NCI-H69 (cell line): ENCODE measurements around the gene PAK6.
A peak's percentile ranks its signal among the peaks of the same experiment; 100 is the strongest.

ENCODE experiments used
- DNase-seq: peaks from one replicate; lab custom pipeline; 2025; lab: John Stamatoyannopoulos, UW

The PAK6 gene

GRCh38 chr15:40241269-40242212 lies 2.7 kb downstream of the PAK6 start:
- DNase-seq = no peak

- DNase-seq = no peak
Measured at GRCh38 chr15:40242213-40242599, 3.3 kb downstream of the PAK6 start.

GRCh38 chr15:40242601-40243000 lies 3.7 kb downstream of the PAK6 start:
- DNase-seq = no peak

- peak; percentile 71 for DNase-seq
Measured at GRCh38 chr15:40243126-40243810, 4.4 kb downstream of the PAK6 start.

- DNase-seq = no peak
Measured at GRCh38 chr15:40244961-40245523, 6.2 kb downstream of the PAK6 start.

- no peak for DNase-seq
Measured at GRCh38 chr15:40245666-40246450, 7.0 kb downstream of the PAK6 start.

GRCh38 chr15:40246496-40247280 lies 7.8 kb downstream of the PAK6 start:
- no peak for DNase-seq

- no peak for DNase-seq
Measured at GRCh38 chr15:40247406-40247971, 8.6 kb downstream of the PAK6 start.

GRCh38 chr15:40248006-40248783 lies 9.3 kb downstream of the PAK6 start:
- peak; percentile 58 for DNase-seq

- DNase-seq = peak; percentile 53
Measured at GRCh38 chr15:40249477-40250303, 10.8 kb downstream of the PAK6 start.

GRCh38 chr15:40250304-40250656 lies 11.4 kb downstream of the PAK6 start:
- no peak for DNase-seq

- DNase-seq = no peak
Measured at GRCh38 chr15:40250771-40251483, 12.1 kb downstream of the PAK6 start.

- no peak for DNase-seq
Measured at GRCh38 chr15:40251486-40252140, 12.8 kb downstream of the PAK6 start.

GRCh38 chr15:40252141-40252437 lies 13.2 kb downstream of the PAK6 start:
- no peak for DNase-seq

GRCh38 chr15:40252438-40253166 lies 13.7 kb downstream of the PAK6 start:
- peak; percentile 87 for DNase-seq

- no peak for DNase-seq
Measured at GRCh38 chr15:40253167-40253790, 14.4 kb downstream of the PAK6 start.

GRCh38 chr15:40254452-40254851 lies 15.6 kb downstream of the PAK6 start:
- DNase-seq = no peak
